Stimulated activated CD8-positive, alpha-beta memory T cell treated with anti-CD3 and anti-CD28 coated beads, Interleukin-15, amount 100 ng/mL, for 4 hours (primary cell): ENCODE measurements around the gene MCAM.

ENCODE experiments used
- DNase-seq, 2 donors: peaks; one replicate each; pipeline ENCODE4 v3.0.0-alpha.2; 2020; ENCODE audit warnings: low read depth in 2 of 2

The MCAM gene

GRCh38 chr11:119346605-119347004 is 29.7 kb upstream of the MCAM start, which contains the start of gene MFRP:
Gene MFRP (minus strand): TSS chr11:119346705. CDS start chr11:119346513, 192 bp downstream.
- DNase-seq: no peak

- no peak for DNase-seq
Measured at GRCh38 chr11:119345685-119346084, 28.8 kb upstream of the MCAM start.

DNA sequence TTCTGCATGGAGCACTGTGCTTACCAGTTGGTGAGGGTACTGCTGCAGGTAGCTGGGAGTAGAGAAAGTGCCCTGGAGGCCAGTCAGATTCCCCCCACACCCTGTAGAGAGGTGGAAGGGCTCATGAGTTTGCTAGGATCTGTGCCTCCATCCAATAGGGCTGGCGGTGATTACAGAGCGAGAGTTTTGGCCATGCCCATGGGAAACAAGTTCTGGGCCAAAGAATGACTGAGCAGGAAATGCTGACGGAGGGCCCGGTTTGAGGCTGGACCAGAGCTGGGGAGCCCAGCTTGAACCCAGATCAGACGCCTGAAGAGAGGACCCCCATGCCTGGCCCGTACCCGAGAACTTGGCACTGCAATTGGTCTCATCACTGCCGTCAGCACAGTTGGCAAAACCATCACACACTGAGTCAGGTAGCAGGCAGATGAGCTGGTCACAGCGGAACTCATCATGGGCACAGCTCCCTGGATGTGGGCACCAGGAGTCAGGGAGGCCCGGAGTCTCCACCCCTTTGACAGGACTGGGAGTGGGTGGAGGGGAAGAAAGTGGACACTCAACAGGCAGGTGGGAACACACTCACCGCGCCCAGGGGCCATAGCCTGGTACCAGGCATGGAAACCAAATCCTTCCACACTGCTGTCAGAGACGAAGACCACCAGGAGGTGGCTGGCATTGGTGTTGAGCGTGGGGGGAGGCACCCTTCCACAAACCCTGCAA is 27.5 kb upstream of the MCAM start:
- no peak for DNase-seq

DNA sequence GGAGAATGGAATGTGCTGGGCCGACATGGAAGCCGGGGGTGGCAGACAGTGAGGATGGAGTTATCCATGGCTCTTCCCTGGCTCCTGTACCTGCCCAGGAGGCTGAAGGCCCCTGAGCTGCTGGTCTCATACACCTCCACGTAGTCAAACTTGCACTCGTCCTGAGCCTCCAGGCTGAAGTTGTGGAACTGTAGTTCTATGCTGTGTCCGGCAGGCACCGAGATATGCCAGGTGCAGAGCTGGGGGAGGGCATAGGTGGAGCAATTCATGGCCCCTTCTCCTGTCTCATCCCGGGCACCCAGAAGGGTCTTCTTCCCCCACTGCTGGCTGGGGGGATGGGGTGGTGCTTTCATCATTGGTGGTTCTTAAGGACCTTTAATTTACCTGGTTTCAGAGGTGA is 26.8 kb upstream of the MCAM start:
- no peak for DNase-seq

DNA sequence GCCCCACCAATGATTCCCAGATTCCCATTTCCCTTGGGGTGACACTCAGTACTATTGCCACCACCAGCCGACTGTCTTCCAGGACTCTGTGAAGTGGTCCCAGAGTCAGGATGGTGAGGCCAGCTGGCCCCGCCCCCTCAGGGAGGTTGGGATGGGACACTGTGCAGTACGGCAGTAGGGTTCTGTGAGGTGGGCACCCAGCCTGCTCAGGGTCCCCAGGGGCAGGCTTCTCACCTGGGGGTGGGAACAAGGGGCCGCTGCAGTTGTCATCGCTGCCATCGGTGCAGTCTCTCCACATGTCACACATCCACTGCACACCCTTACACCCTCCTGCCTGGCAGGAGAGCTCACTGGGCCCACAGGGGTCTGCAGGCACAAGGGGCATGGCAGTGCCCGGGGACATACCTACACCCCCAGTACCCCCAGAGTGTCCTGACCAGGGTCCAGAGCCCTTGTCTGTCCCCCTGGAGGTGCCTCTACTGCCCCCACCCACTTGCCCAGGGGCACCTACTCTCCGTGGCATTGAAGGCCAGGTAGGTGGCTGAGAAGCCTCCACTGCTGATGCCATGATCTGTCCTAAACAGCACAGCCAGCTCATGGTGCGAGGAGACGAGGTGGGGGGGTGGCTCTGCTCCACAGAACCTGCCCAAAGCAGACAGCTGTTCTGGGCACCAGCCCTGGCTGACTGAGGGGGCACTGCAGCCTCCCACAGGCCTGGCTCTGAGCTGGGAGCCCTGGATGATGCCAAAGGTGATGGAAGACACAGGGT is 25.6 kb upstream of the MCAM start:
- DNase-seq: no peak

DNA sequence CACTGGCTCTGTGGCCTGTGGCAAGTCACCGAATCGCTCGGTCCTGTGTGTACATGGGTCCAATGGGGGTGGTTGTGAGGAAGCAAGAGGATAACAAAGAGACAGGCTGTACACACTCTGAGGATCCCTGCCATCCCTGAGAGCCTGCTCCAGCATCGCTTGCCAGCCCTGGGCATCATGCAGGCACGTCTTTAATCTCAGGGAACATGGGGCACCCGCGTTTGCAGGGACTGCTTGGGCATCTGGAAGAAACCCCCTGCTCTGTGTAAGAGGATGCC is 25.0 kb upstream of the MCAM start:
- DNase-seq: no peak

GRCh38 chr11:119341222-119342022 is 24.5 kb upstream of the MCAM start:
- no peak for DNase-seq

DNA sequence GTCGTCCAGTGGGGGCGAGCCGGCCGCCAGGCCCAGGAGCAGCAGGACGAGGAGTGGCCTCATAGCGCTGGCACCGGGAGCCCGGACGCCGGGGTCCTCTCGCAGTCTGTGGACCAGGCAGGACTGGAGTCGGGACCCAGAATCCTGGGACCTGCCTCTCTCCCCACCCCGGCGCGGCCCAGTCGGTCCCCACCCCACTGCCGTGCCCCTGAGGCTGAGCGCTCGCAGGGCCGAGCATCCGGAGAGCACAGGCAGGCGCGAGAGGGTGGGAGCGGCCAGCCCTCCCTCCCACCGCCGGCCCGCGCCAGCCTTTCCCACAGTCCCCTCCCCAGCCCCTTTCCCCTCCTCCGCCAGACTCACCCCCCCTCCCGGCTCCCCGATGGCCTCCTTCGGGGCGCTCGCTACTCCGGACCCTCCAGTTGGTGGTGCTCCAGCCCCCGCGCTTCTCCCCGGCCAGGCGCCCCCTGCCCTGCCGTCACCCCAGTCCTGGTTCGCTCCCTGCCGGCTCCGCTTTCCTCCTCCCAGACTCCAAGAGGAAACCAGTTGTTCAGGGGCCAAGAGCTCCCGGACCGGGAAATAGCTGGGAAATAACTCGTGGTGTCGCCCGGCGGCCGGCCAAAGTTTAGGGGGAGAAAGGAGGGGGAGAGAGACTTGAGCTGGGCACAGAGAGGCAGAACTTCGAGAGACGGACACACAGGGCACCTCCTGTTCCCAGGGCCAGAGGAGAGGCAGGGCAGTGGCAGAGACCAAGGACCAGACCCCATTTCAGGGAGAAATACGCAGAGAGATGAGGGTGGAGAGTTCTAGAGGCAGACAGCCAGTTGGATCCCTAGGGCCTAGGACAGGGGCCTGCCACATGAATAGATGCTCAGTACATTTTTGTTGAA is 23.6 kb upstream of the MCAM start, which contains the start of gene C1QTNF5:
C1QTNF5 (minus strand) TSS at position 549 of the 887 bp plus-strand sequence; CDS start at position 63, 486 bp downstream.
- DNase-seq: no peak

DNA sequence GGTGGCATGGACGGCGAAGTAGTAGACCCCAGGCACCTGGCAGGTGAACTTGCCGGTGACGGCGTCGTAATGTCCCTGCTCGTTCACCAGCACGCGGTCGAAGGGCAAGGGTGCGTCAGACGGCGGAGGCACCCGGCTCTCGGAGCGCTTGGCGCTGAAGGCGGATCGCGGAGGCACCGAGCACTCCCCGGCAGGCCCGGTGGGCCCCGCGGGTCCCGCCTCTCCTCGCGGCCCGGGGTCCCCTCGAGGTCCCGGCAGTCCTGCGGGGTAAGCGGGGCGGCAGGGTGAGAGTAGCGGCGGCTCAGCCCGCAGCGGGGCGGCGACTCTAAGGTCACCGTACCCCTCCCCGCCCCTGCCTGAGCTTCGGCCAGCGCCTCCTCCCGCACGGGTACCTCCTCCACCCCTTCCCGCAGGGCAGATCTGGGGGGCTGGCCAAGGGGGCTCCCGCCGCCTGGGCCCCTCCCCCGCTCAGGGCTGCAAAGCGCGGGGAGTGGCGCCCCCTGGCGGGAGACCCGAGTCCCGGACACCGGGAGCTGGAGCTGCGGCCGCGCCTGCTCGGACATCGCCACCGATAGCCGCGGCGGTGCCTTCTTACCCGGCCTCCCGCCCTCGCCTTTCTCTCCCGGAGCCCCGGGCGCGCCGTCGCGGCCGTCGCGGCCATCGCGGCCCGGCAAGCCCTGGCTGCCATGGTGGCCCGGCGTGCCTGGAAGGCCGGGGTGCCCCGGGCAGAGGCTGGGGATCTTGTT is 22.8 kb upstream of the MCAM start:
- no peak for DNase-seq

GRCh38 chr11:119338965-119339588 is 22.1 kb upstream of the MCAM start:
- no peak for DNase-seq

GRCh38 chr11:119338318-119338890 is 21.5 kb upstream of the MCAM start:
- no peak for DNase-seq

DNA sequence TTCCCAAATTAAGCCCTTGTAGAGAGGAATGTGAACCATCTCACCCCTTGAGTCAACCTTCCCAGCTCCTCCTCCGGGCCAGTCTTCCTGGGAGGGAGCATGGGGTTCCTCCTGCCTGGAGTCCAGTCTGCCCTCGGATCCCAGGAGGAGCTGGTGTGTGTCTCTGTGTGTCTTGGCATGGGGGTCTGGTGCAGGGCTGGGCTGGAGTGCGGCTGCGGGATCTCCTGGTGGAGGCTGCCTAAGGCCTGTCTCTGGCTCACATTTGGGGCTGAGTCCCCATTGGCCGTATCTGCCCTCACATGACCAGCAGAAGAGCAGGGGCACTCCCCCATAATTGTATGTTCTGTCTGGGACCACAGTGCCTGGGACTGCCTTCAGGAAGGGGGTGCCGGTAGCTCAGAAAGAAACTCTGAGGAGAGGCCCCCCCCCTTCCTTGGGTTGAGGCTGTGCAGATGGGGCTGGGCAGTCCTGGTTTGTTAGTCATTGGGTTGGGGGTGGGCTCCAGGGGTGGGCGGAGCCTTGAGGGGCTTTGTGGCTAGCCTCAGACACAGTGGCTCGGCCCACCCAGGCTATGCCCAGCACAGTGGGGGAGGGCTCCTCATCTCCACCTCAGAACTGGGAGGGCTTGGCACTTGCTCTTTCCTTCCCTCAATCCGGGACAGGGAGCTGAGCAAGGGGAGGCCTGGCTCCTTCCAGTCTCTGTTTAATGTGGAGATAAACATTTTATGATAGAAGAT is 20.8 kb upstream of the MCAM start:
- DNase-seq: no peak

DNA sequence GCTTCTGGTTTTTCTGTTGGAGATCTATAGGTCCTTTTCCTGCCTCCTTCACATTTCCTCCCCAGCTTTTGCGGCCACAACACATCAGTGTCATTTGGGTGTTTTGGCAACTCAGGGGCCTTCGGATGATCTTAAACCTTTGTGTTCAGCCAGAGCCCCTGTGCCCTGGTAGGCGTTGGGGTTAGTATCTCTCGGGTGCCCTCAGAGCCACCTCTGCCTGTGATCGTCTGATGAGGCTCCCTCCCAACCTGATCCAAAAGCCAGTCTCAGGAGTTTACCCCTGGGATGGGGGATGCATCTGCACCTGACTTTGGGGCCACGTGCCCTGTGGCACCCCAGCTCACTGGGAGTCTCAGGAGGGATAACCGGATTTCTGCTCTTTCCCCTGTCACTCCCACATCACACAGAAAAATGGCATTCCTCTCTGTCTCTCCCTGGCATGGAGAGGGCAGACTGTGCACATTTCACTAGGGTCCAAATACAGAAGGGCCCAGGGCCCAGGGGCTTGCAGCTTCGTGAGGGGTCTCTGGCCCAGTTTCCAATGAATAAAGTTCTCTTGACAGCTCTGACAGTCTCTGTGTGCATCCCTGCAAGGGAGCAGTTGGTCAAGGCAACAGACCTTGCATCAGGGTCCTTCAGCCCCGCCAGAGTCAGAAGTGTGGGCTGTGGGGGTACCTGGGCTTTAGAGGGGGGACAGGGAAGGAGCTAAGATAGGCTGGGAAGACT is 20.0 kb upstream of the MCAM start:
- no peak for DNase-seq

- no peak for DNase-seq
Measured at GRCh38 chr11:119335655-119336543, 19.0 kb upstream of the MCAM start.

DNA sequence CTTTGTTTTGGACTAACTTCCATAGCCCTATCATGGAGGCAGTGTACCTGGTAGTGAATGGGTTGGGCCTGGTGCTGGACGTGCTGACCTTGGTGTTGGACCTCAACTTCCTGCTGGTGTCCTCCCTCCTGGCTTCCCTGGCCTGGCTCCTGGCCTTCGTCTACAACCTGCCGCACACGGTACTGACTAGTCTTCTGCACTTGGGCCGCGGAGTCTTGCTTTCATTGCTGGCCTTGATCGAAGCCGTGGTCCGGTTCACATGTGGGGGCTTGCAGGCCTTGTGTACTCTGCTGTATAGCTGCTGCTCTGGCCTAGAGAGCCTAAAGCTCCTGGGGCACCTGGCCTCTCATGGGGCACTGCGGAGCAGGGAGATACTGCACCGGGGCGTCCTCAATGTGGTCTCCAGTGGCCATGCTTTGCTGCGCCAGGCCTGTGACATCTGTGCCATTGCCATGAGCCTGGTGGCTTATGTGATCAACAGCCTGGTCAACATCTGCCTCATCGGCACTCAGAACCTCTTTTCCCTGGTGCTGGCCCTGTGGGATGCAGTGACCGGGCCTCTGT is 18.2 kb upstream of the MCAM start:
- DNase-seq: no peak

DNA sequence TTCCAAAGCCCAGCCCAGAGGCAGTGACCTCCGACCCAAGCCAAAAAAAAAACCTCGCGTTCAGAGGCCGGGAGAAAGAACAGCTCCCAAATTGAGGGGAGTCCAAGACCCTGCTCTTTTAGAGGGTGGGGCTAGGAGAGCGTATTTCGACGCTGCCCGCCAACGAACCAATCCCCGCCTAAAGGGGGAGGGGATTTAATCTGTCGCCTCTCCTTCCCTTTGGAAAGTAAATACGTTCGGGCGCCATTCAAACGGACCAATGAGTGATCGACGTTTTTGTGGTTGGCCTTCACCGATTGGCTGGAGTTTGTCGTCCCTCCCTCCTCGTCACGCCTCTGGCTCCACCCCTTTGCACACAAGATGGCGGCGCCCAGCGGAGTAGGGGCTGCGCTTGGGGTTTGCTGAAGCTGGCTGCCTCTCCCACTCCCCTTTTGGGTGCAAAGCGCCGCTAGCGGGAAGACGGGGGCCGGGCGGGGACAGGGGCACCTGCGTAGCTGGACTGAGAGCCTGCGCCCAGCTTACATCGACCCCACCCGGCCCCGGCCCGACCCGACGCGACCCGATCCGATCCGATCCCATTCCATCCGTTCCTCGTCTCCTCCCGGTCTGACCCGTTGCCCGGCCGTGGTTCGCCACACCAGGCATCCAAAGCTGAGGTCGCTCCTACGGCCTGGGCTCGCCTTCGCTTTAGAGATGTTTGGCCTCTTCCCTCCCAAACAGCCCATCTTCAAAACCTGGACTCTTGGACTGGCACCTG is 17.4 kb upstream of the MCAM start, which contains the start of gene RNF26:
RNF26 (plus strand) TSS at position 354 of the 757 bp plus-strand sequence. CDS start 596 bp downstream, outside the sequence.
- DNase-seq: peak; percentile 78 to 92
